ENCODE data around the gene PRAF2. TPM values are rescaled to one million over a fixed set of nuclear protein-coding genes. Genes with fewer than 3 reads are reported as not detected.

PRAF2 gene
- polyA plus RNA-seq, 1 donor, result 32.1 TPM

- DNase-seq, result peak; percentile 75
Observed at GRCh38 chrX:49053223-49054072, 20.4 kb downstream of the PRAF2 start.

- no peak for DNase-seq
Observed at GRCh38 chrX:49043987-49044281, 29.9 kb downstream of the PRAF2 start.

GRCh38 chrX:49043220-49043986 lies 30.4 kb downstream of the PRAF2 start, which contains the start of gene TFE3:
TFE3 (minus strand) TSS chrX:49043357; CDS start chrX:49043226, 131 bp downstream.
- DNase-seq, result peak; percentile 97

GRCh38 chrX:49042581-49043219 lies 31.1 kb downstream of the PRAF2 start:
- DNase-seq, result no peak

GRCh38 chrX:49041744-49042580 lies 31.8 kb downstream of the PRAF2 start:
- DNase-seq, result no peak

GRCh38 chrX:49040376-49040955 lies 33.3 kb downstream of the PRAF2 start:
- DNase-seq, result no peak

GRCh38 chrX:49039598-49040375 lies 34.0 kb downstream of the PRAF2 start:
- peak; percentile 61 for DNase-seq

- DNase-seq, result no peak
Observed at GRCh38 chrX:49037883-49038475, 35.8 kb downstream of the PRAF2 start.

- DNase-seq, result no peak
Observed at GRCh38 chrX:49030283-49030682, 43.5 kb downstream of the PRAF2 start.

- DNase-seq, result no peak
Observed at GRCh38 chrX:49029876-49030275, 43.9 kb downstream of the PRAF2 start.

Other genes starting within 250 kb of the PRAF2 start
- not detected for gene ERAS, start 247.5 kb downstream of the PRAF2 start, polyA plus RNA-seq (ENCODE audit: insufficient read length)
- gene PCSK1N, start 238.4 kb downstream of the PRAF2 start, polyA plus RNA-seq (ENCODE audit: insufficient read length), result 11.5 TPM
- 33.7 TPM for gene TIMM17B, start 176.2 kb downstream of the PRAF2 start, polyA plus RNA-seq (ENCODE audit: insufficient read length)
- 75.5 TPM for gene PQBP1, start 176.1 kb downstream of the PRAF2 start, polyA plus RNA-seq (ENCODE audit: insufficient read length)
- 27.2 TPM for gene SLC35A2, start 162.4 kb downstream of the PRAF2 start, polyA plus RNA-seq (ENCODE audit: insufficient read length)
- 6.6 TPM for gene PIM2, start 155.0 kb downstream of the PRAF2 start, polyA plus RNA-seq (ENCODE audit: insufficient read length)
- gene OTUD5, start 116.4 kb downstream of the PRAF2 start, polyA plus RNA-seq (ENCODE audit: insufficient read length), result 67.2 TPM
- 3.1 TPM for gene KCND1, start 102.2 kb downstream of the PRAF2 start, polyA plus RNA-seq (ENCODE audit: insufficient read length)
- gene GRIPAP1, start 71.7 kb downstream of the PRAF2 start, polyA plus RNA-seq (ENCODE audit: insufficient read length), result 72.9 TPM
- 32.2 TPM for gene TFE3, start 30.6 kb downstream of the PRAF2 start, polyA plus RNA-seq (ENCODE audit: insufficient read length)
- gene CCDC120, start 15.0 kb downstream of the PRAF2 start, polyA plus RNA-seq (ENCODE audit: insufficient read length), result 11.7 TPM
- gene WDR45, start 5.9 kb upstream of the PRAF2 start, polyA plus RNA-seq (ENCODE audit: insufficient read length), result 57.9 TPM
- gene GPKOW, start 49.7 kb upstream of the PRAF2 start, polyA plus RNA-seq (ENCODE audit: insufficient read length), result 21.4 TPM
- 4.3 TPM for gene MAGIX, start 88.8 kb upstream of the PRAF2 start, polyA plus RNA-seq (ENCODE audit: insufficient read length)
- gene PLP2, start 97.9 kb upstream of the PRAF2 start, polyA plus RNA-seq (ENCODE audit: insufficient read length), result 37.9 TPM
- gene PRICKLE3, start 112.4 kb upstream of the PRAF2 start, polyA plus RNA-seq (ENCODE audit: insufficient read length), result 5.6 TPM
- 2.6 TPM for gene SYP, start 126.2 kb upstream of the PRAF2 start, polyA plus RNA-seq (ENCODE audit: insufficient read length)
- 0.47 TPM for gene CACNA1F, start 159.3 kb upstream of the PRAF2 start, polyA plus RNA-seq (ENCODE audit: insufficient read length)
- gene CCDC22, start 161.5 kb upstream of the PRAF2 start, polyA plus RNA-seq (ENCODE audit: insufficient read length), result 16.3 TPM
- 0.85 TPM for gene FOXP3, start 190.7 kb upstream of the PRAF2 start, polyA plus RNA-seq (ENCODE audit: insufficient read length)
- gene PPP1R3F, start 195.8 kb upstream of the PRAF2 start, polyA plus RNA-seq (ENCODE audit: insufficient read length), result 8.1 TPM
- 0.27 TPM for gene GAGE10, start 229.6 kb upstream of the PRAF2 start, polyA plus RNA-seq (ENCODE audit: insufficient read length)
- gene GAGE12J, start 248.0 kb upstream of the PRAF2 start, polyA plus RNA-seq (ENCODE audit: insufficient read length), result not detected

Measured in left kidney (tissue), 2 donors.